Vagina (tissue), 2 donors: ENCODE data around the gene MYO15B.

Source experiments
- CTCF ChIP-seq, 3 experiments: fragments of 450-650 bp in 2 of 3; fragments of 200-600 bp in 1 of 3; sonication (generic) in 1 of 3; IDR thresholded peaks; one replicate each; pipeline ENCODE4 v1.5.1; 2017 to 2019; ENCODE audit warnings: antibody characterized with exemption in 3 of 3, mild to moderate bottlenecking in 2 of 3, moderate library complexity in 2 of 3
- POLR2AphosphoS5 ChIP-seq, 2 donors: sonication (generic); formaldehyde crosslinking; IDR thresholded peaks; one replicate each; pipeline ENCODE4 v1.9.0; 2017; ENCODE audit warnings: antibody characterized with exemption in 2 of 2, mild to moderate bottlenecking in 2 of 2, low read depth in 1 of 2; ENCODE audit not compliant: insufficient read depth in 1 of 2

- TF ChIP-seq CTCF (IDR thresholded peaks at IDR 0.05): no peak
- peak; percentile 37 to 59 for TF ChIP-seq POLR2AphosphoS5 (IDR thresholded peaks at IDR 0.05; ENCODE audit: insufficient read depth in 1 of 2, low read depth in 1 of 2)
Observed at GRCh38 chr17:75639771-75640555, 52.4 kb downstream of the MYO15B start.
